AG09319 (cell line): ENCODE measurements around the gene SYNDIG1L.

ENCODE experiments used
- DNase-seq: peaks from one replicate; pipeline ENCODE4 v3.0.0-alpha.2; 2010; ENCODE audit warnings: low read depth; ENCODE audit errors: extremely low read depth
- TF ChIP-seq, protein P1 (sequence below): IDR thresholded peaks from 2 replicates; pipeline ENCODE4 v1.5.1; 2011; ENCODE audit warnings: low read depth, mild to moderate bottlenecking, inconsistent platforms, low read length, moderate library complexity

SYNDIG1L gene

DNA sequence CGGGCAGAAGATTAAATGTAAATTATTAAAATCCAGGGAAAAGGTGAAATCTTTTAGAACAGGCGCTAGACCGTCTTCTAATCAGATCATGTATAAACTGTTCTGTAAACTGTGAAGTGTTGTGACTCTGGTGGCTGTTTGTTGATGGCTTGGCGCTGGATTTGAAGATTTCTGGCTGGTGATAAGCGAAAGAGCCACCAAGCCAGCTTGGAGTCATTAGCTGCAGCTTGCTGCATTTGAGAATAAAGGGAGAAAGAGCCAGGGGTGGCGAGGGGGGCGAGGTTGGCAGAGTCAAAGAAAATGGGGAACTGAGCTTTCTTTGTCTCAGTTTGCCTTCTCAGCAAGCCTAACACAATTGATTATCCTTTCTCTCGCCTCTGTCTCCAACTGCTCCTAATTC is 8.0 kb downstream of the SYNDIG1L start:
- TF ChIP-seq, protein P1, sequence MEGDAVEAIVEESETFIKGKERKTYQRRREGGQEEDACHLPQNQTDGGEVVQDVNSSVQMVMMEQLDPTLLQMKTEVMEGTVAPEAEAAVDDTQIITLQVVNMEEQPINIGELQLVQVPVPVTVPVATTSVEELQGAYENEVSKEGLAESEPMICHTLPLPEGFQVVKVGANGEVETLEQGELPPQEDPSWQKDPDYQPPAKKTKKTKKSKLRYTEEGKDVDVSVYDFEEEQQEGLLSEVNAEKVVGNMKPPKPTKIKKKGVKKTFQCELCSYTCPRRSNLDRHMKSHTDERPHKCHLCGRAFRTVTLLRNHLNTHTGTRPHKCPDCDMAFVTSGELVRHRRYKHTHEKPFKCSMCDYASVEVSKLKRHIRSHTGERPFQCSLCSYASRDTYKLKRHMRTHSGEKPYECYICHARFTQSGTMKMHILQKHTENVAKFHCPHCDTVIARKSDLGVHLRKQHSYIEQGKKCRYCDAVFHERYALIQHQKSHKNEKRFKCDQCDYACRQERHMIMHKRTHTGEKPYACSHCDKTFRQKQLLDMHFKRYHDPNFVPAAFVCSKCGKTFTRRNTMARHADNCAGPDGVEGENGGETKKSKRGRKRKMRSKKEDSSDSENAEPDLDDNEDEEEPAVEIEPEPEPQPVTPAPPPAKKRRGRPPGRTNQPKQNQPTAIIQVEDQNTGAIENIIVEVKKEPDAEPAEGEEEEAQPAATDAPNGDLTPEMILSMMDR, result no peak
- DNase-seq, result no peak

DNA sequence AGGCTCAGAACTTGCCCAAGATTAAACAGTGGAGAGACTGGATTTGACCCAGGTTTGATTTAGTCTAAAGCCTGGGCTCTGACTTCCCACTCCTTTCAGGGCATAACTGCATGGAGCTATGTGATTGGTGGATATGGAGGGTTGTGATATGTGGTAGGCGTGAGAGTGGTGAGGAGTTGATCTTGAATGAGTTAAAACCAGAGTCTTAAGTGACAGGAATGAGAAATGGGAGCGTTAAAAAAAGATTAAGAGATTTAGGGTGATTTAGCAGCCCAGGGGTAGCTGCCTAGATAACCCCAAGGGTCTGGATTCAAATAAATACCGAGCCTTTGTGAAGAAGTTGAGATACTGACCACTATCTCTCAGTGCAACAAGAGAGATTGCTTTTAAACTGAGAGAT is 8.4 kb downstream of the SYNDIG1L start:
- DNase-seq, result no peak

DNA sequence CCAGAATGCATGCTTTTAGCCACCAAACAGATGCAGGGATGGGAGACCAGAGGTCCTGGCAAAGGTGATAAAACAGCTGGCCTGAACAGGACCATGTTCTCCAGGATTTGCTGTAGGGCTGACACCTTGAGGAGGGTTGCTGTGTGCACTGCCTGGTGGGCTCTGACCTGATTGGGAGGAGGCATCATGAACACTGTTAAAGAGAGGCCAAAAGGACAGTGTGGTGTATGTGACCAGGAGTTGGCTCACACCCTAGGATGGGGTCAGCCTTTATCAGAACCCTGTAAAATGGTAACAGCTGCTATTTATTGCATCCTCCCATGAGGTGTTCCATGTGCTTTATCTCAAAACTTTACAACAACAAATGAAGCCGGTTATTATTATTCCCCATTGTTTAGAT is 8.8 kb downstream of the SYNDIG1L start:
- TF ChIP-seq, protein P1, result no peak

More for the DNA sequence above, 8.4 kb downstream of the SYNDIG1L start:
- TF ChIP-seq, protein P1, result no peak

GRCh38 chr14:74415115-74415437 is 10.9 kb downstream of the SYNDIG1L start:
- TF ChIP-seq, protein P1, result no peak
- no peak for DNase-seq

More for the DNA sequence above, 8.8 kb downstream of the SYNDIG1L start:
- no peak for DNase-seq

DNA sequence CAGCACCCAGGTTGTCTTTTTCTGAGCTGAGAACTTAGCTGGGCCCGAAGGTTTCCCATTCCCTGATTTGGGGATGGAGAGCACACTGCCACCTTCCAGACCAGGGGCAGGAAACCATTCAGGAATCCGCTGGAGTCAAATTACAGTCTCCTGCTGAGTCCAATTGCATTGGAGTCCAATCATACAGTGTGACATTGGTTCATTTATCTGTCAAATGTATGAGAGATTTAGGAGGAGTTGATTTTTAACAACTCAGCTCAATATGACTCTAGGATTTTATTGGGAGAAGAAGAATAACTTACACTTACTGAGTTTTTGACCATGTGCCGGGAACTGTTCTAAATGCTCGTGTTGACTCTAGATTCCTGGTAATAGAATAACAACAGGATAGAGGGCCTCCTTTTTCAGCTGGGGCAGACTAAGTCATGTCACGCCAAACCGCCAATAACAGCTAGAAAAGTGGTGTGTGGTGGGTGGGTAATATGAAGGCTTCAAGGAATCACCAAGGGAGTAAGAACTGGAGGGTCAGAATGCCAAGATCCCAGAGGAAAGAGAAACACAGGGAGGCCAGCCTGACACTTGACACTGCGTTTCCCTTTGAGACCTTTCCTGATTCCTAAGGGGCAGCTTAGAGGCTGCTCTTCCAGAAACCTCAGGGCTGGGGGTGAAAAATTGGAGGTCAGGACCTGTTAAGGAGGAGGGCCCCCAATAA is 11.5 kb downstream of the SYNDIG1L start:
- TF ChIP-seq, protein P1, result no peak
- no peak for DNase-seq

- no peak for DNase-seq
- TF ChIP-seq, protein P1, result no peak
Measured at GRCh38 chr14:74413627-74414026, 12.4 kb downstream of the SYNDIG1L start.

GRCh38 chr14:74412753-74413152 is 13.3 kb downstream of the SYNDIG1L start:
- no peak for DNase-seq

More at GRCh38 chr14:74412753-74413152, 13.3 kb downstream of the SYNDIG1L start:
- TF ChIP-seq, protein P1, result no peak
